Measurements from ENCODE around the gene SVEP1.

SVEP1 gene

GRCh38 chr9:110566156-110566555, 13.4 kb downstream of the SVEP1 start (continued):
- TF ChIP-seq, protein P1, sequence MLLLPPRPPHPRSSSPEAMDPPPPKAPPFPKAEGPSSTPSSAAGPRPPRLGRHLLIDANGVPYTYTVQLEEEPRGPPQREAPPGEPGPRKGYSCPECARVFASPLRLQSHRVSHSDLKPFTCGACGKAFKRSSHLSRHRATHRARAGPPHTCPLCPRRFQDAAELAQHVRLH (tag by site-specific recombination; IDR thresholded peaks at IDR 0.05), result no peak
- TF ChIP-seq MZF1 (tag by site-specific recombination; IDR thresholded peaks at IDR 0.05; ENCODE audit: borderline replicate concordance) (no peak), TRIM28 (IDR thresholded peaks at IDR 0.05; ENCODE audit: borderline replicate concordance, low read length) (no peak), GLI2 (tag by site-specific recombination; IDR thresholded peaks at IDR 0.05; ENCODE audit: borderline replicate concordance, low read depth) (no peak), ZNF623 (tag by site-specific recombination; IDR thresholded peaks at IDR 0.05) (peak; percentile 51), ZNF530 (tag by site-specific recombination; IDR thresholded peaks at IDR 0.05; ENCODE audit: low read depth) (no peak), ZNF394 (tag by site-specific recombination; IDR thresholded peaks at IDR 0.05; ENCODE audit: borderline replicate concordance) (peak; percentile 78; the same call in 1 of the 2 replicates), ZNF747 (tag by site-specific recombination; IDR thresholded peaks at IDR 0.05) (no peak), ZNF692 (tag by site-specific recombination; IDR thresholded peaks at IDR 0.05) (no peak), ZNF555 (tag by site-specific recombination; conservative IDR thresholded peaks at IDR 0.05) (peak; percentile 54), REPIN1 (tag by site-specific recombination; IDR thresholded peaks at IDR 0.05; ENCODE audit: low read depth) (no peak), MYNN (tag by site-specific recombination; IDR thresholded peaks at IDR 0.05; ENCODE audit: borderline replicate concordance) (no peak)
- TF ChIP-seq, protein P2, sequence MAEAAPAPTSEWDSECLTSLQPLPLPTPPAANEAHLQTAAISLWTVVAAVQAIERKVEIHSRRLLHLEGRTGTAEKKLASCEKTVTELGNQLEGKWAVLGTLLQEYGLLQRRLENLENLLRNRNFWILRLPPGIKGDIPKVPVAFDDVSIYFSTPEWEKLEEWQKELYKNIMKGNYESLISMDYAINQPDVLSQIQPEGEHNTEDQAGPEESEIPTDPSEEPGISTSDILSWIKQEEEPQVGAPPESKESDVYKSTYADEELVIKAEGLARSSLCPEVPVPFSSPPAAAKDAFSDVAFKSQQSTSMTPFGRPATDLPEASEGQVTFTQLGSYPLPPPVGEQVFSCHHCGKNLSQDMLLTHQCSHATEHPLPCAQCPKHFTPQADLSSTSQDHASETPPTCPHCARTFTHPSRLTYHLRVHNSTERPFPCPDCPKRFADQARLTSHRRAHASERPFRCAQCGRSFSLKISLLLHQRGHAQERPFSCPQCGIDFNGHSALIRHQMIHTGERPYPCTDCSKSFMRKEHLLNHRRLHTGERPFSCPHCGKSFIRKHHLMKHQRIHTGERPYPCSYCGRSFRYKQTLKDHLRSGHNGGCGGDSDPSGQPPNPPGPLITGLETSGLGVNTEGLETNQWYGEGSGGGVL (tag by site-specific recombination; IDR thresholded peaks at IDR 0.05), result no peak
- TF ChIP-seq, protein P3, sequence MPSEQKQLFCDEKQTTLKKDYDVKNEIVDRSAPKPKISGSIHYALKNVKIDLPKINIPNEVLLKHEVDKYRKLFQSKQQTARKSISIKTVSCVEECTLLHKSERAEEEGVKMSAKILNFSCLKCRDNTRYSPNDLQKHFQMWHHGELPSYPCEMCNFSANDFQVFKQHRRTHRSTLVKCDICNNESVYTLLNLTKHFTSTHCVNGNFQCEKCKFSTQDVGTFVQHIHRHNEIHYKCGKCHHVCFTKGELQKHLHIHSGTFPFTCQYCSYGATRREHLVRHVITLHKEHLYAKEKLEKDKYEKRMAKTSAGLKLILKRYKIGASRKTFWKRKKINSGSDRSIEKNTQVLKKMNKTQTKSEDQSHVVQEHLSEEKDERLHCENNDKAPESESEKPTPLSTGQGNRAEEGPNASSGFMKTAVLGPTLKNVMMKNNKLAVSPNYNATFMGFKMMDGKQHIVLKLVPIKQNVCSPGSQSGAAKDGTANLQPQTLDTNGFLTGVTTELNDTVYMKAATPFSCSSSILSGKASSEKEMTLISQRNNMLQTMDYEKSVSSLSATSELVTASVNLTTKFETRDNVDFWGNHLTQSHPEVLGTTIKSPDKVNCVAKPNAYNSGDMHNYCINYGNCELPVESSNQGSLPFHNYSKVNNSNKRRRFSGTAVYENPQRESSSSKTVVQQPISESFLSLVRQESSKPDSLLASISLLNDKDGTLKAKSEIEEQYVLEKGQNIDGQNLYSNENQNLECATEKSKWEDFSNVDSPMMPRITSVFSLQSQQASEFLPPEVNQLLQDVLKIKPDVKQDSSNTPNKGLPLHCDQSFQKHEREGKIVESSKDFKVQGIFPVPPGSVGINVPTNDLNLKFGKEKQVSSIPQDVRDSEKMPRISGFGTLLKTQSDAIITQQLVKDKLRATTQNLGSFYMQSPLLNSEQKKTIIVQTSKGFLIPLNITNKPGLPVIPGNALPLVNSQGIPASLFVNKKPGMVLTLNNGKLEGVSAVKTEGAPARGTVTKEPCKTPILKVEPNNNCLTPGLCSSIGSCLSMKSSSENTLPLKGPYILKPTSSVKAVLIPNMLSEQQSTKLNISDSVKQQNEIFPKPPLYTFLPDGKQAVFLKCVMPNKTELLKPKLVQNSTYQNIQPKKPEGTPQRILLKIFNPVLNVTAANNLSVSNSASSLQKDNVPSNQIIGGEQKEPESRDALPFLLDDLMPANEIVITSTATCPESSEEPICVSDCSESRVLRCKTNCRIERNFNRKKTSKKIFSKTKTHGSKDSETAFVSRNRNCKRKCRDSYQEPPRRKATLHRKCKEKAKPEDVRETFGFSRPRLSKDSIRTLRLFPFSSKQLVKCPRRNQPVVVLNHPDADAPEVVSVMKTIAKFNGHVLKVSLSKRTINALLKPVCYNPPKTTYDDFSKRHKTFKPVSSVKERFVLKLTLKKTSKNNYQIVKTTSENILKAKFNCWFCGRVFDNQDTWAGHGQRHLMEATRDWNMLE (tag by site-specific recombination; conservative IDR thresholded peaks at IDR 0.05; ENCODE audit: low read depth), result peak; percentile 67; the same call in 1 of the 2 replicates

- no peak overlapping the region for H3K4me3 ChIP-seq (ENCODE audit: low read depth, low read length)
- TF ChIP-seq ZNF292 (tag by site-specific recombination; IDR thresholded peaks at IDR 0.05; ENCODE audit: borderline replicate concordance, low read depth), result no peak
- no peak for TF ChIP-seq ZSCAN16 (tag by site-specific recombination; IDR thresholded peaks at IDR 0.05)
- TF ChIP-seq ZNF549 (tag by site-specific recombination; IDR thresholded peaks at IDR 0.05), result no peak
- no peak for TF ChIP-seq ZNF239 (tag by site-specific recombination; IDR thresholded peaks at IDR 0.05)
- TF ChIP-seq, protein P4, sequence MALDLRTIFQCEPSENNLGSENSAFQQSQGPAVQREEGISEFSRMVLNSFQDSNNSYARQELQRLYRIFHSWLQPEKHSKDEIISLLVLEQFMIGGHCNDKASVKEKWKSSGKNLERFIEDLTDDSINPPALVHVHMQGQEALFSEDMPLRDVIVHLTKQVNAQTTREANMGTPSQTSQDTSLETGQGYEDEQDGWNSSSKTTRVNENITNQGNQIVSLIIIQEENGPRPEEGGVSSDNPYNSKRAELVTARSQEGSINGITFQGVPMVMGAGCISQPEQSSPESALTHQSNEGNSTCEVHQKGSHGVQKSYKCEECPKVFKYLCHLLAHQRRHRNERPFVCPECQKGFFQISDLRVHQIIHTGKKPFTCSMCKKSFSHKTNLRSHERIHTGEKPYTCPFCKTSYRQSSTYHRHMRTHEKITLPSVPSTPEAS (tag by site-specific recombination; IDR thresholded peaks at IDR 0.05), result no peak
- TF ChIP-seq ZNF311 (tag by site-specific recombination; IDR thresholded peaks at IDR 0.05; ENCODE audit: borderline replicate concordance), result no peak
- no peak for TF ChIP-seq ZNF211 (tag by site-specific recombination; IDR thresholded peaks at IDR 0.05; ENCODE audit: low read depth)
- no peak for TF ChIP-seq ZNF677 (tag by site-specific recombination; IDR thresholded peaks at IDR 0.05)
- TF ChIP-seq ZNF18 (tag by site-specific recombination; IDR thresholded peaks at IDR 0.05), result no peak
- TF ChIP-seq ZNF670 (tag by site-specific recombination; IDR thresholded peaks at IDR 0.05; ENCODE audit: low read depth), result no peak
- POLR2A ChIA-PET, result no interaction called here
- CTCF ChIA-PET, result no interaction called here
- H3K27ac ChIP-seq (ENCODE audit: extremely low read depth, low read depth, low read length), result no peak overlapping the region
- H3K36me3 ChIP-seq (ENCODE audit: control insufficient read depth in 2 of 2, insufficient read depth in 1 of 2, low read length in 2 of 2), result no peaks in the 10 kb centered on the region
- no peaks in the 10 kb centered on the region for H3K4me1 ChIP-seq (ENCODE audit: control insufficient read depth, insufficient read depth, low read length)
- no peaks in the 10 kb centered on the region for H3K9me3 ChIP-seq (ENCODE audit: control insufficient read depth, insufficient read depth, low read depth, low read length)
These were observed 17.7 kb downstream of the SVEP1 start for GRCh38 chr9:110561826-110562225.
